DOHH2 (cell line): Measurements from ENCODE around the gene TBC1D22A.
"Not testable (repeated sequence)": the region's sequence is repeated elsewhere in the genome, so short reads cannot be mapped to it uniquely, and the experiment has no call there.

ENCODE experiments used
- H3F3A ChIP-seq: fragments of 200-600 bp; sonication (generic), shearing (Covaris generic); 2 replicates; pipeline ENCODE4 v1.6.0; 2016; ENCODE audit warnings: antibody characterized with exemption, mild to moderate bottlenecking; ENCODE audit not compliant: control insufficient read depth, insufficient read depth
- H3K27ac ChIP-seq: fragments of 200-600 bp; sonication (generic); 2 replicates; pipeline ENCODE4 v1.5.1; 2014; ENCODE audit warnings: low read depth, mild to moderate bottlenecking, low read length, moderate library complexity
- H3K27me3 ChIP-seq: fragments of 200-600 bp; sonication (generic); 2 replicates; pipeline ENCODE4 v1.6.1; 2014; ENCODE audit warnings: mild to moderate bottlenecking, low read length, mixed read lengths; ENCODE audit not compliant: control insufficient read depth
- H3K36me3 ChIP-seq: fragments of 200-600 bp; sonication (generic); 2 replicates; pipeline ENCODE4 v1.6.1; 2014; ENCODE audit warnings: mild to moderate bottlenecking, low read length, moderate library complexity, mixed read lengths; ENCODE audit not compliant: control insufficient read depth
- H3K4me1 ChIP-seq: fragments of 200-600 bp; sonication (generic); 2 replicates; pipeline ENCODE4 v1.6.1; 2014; ENCODE audit warnings: mild to moderate bottlenecking, low read length, mixed read lengths; ENCODE audit not compliant: control insufficient read depth
- H3K4me2 ChIP-seq: fragments of 200-600 bp; sonication (generic); 2 replicates; pipeline ENCODE4 v1.6.0; 2014; ENCODE audit warnings: mild to moderate bottlenecking, low read length, moderate library complexity
- H3K4me3 ChIP-seq: fragments of 200-600 bp; sonication (generic); 2 replicates; pipeline ENCODE4 v1.5.1; 2014; ENCODE audit warnings: mild to moderate bottlenecking, low read length, mixed read lengths
- H3K79me2 ChIP-seq: fragments of 200-600 bp; sonication (generic); 2 replicates; pipeline ENCODE4 v1.6.1; 2014; ENCODE audit warnings: mild to moderate bottlenecking, low read length, mixed read lengths; ENCODE audit not compliant: control insufficient read depth
- H3K9me2 ChIP-seq: fragments of 200-600 bp; sonication (generic); replicated peaks from 2 replicates; pipeline ENCODE4 v1.6.1; 2014; ENCODE audit warnings: mild to moderate bottlenecking, low read length, mixed read lengths; ENCODE audit not compliant: control insufficient read depth
- H3K9me3 ChIP-seq: fragments of 200-600 bp; sonication (generic); 2 replicates; pipeline ENCODE4 v1.6.1; 2014; ENCODE audit warnings: antibody characterized with exemption, low read length, mixed read lengths; ENCODE audit not compliant: control insufficient read depth, insufficient read depth
- H4K20me1 ChIP-seq: fragments of 200-600 bp; sonication (generic); 2 replicates; pipeline ENCODE4 v1.6.0; 2014; ENCODE audit warnings: low read depth, mild to moderate bottlenecking, antibody characterized with exemption, low read length, moderate library complexity; ENCODE audit not compliant: control insufficient read depth, insufficient read depth
- EZH2phosphoT487 ChIP-seq: fragments of 200-600 bp; sonication (generic); IDR thresholded peaks from 2 replicates; pipeline ENCODE4 v1.6.1; 2017; ENCODE audit warnings: borderline replicate concordance, mild to moderate bottlenecking, antibody characterized with exemption, low read length, moderate library complexity, mixed read lengths
- TF ChIP-seq, protein P1 (sequence below): fragments of 200-600 bp; sonication (generic); IDR thresholded peaks from one replicate; pipeline ENCODE4 v1.5.1; 2014; ENCODE audit warnings: antibody characterized with exemption, mild to moderate bottlenecking, low read depth, low read length; ENCODE audit not compliant: poor library complexity, severe bottlenecking

TBC1D22A gene

DNA sequence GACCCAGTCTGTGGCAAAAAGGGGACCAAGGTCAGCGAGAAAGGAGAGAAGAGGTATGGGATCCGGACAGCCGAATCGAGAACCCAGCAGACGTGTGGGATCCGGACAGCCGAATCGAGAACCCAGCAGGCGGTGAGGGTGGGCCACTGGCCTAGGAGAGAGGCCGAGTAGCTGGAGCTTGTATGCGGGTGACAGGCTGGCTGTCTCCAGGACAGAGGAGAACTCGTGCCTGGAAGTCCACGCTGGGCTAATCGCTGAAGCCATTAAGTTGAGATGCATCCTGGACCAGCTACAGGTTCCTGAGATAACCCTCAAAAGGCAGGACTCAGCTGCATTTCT, 30.4 kb upstream of the TBC1D22A start:
- H3K79me2 ChIP-seq = peaks cover 81% of the 10 kb centered on the region
- H3K27me3 ChIP-seq = no peaks in the 10 kb centered on the region
- TF ChIP-seq, protein P1, sequence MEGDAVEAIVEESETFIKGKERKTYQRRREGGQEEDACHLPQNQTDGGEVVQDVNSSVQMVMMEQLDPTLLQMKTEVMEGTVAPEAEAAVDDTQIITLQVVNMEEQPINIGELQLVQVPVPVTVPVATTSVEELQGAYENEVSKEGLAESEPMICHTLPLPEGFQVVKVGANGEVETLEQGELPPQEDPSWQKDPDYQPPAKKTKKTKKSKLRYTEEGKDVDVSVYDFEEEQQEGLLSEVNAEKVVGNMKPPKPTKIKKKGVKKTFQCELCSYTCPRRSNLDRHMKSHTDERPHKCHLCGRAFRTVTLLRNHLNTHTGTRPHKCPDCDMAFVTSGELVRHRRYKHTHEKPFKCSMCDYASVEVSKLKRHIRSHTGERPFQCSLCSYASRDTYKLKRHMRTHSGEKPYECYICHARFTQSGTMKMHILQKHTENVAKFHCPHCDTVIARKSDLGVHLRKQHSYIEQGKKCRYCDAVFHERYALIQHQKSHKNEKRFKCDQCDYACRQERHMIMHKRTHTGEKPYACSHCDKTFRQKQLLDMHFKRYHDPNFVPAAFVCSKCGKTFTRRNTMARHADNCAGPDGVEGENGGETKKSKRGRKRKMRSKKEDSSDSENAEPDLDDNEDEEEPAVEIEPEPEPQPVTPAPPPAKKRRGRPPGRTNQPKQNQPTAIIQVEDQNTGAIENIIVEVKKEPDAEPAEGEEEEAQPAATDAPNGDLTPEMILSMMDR = no peak
- TF ChIP-seq EZH2phosphoT487 = no peak
- H3K9me3 ChIP-seq = no peaks in the 10 kb centered on the region
- H4K20me1 ChIP-seq = peaks cover 17% of the 10 kb centered on the region; the same call in 1 of the 2 replicates
- peaks cover 19% of the 10 kb centered on the region for H3K36me3 ChIP-seq
- H3K4me2 ChIP-seq = no peak overlapping the region
- H3K4me1 ChIP-seq = peaks cover 40% of the 10 kb centered on the region
- H3F3A ChIP-seq = peaks cover 3% of the 10 kb centered on the region; the same call in 1 of the 2 replicates
- H3K27ac ChIP-seq = no peak overlapping the region
- no peaks in the 10 kb centered on the region for H3K9me2 ChIP-seq
- no peak overlapping the region for H3K4me3 ChIP-seq

DNA sequence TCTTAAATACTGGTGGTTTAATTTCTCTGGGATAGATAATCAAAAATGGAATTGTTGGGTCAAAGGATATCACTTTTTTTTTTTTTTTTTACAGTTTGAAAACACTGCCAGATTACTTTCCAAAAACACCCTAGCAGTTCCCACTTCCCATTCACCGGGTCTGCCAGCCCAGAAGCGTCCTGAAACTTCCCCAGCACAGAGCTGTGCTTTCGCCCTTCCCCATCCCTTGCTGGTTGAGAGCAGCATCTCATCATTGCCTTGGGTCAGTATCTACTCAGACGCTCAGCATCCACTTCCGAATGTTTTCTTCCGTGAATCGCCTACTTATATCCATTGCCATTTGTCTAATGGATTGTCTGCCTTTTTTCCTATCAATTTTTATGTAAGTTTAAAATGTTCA, 29.9 kb upstream of the TBC1D22A start:
- H3K4me1 ChIP-seq = peaks cover 38% of the 10 kb centered on the region
- H3K4me2 ChIP-seq = no peak overlapping the region
- H3K27me3 ChIP-seq = no peaks in the 10 kb centered on the region
- H3F3A ChIP-seq = peaks cover 3% of the 10 kb centered on the region; the same call in 1 of the 2 replicates
- TF ChIP-seq, protein P1 = no peak
- TF ChIP-seq EZH2phosphoT487 = no peak
- no peak overlapping the region for H3K4me3 ChIP-seq
- H4K20me1 ChIP-seq = peaks cover 17% of the 10 kb centered on the region; the same call in 1 of the 2 replicates
- H3K27ac ChIP-seq = no peak overlapping the region
- H3K9me2 ChIP-seq = no peaks in the 10 kb centered on the region
- no peaks in the 10 kb centered on the region for H3K9me3 ChIP-seq
- H3K36me3 ChIP-seq = peaks cover 19% of the 10 kb centered on the region
- peaks cover 86% of the 10 kb centered on the region for H3K79me2 ChIP-seq

DNA sequence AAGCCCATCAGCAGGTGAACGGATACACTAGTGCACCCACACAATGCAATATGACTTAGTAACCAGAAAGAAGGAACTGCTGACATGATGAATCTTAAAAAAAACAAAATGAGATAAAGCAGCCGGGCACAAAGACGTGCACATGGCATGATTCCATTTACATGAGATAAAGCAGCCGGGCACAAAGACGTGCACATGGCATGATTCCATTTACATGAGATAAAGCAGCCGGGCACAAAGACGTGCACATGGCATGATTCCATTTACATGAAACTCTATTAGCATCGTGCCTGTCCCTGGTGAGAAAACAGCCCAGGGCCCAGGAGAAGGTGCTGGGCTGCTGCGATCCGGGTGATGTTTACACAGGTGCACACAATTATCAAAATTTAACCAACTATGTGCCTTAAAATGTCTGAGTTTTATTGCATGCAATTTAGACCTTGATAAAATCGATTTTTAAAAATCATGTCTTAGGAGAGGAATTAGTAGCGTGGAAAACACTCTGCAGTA, 28.2 kb upstream of the TBC1D22A start:
- not testable (repeated sequence) for H3K9me2 ChIP-seq, H3K27me3 ChIP-seq, H3F3A ChIP-seq, H3K9me3 ChIP-seq
- Histone ChIP-seq H3K4me3 (peak overlapping the region; percentile 90), H4K20me1 (peaks cover 12% of the 10 kb centered on the region; the same call in 1 of the 2 replicates), H3K27ac (peak overlapping the region; percentile 74), H3K4me2 (peak overlapping the region; percentile 92), H3K79me2 (peaks cover 74% of the 10 kb centered on the region), H3K36me3 (peaks cover 19% of the 10 kb centered on the region), H3K4me1 (peaks cover 46% of the 10 kb centered on the region)

- Histone ChIP-seq H3K79me2 (peaks cover 70% of the 10 kb centered on the region), H4K20me1 (peaks cover 12% of the 10 kb centered on the region; the same call in 1 of the 2 replicates), H3K4me2 (peak overlapping the region; percentile 92), H3K4me3 (peak overlapping the region; percentile 90), H3K27ac (peak overlapping the region; percentile 74), H3F3A (peaks cover 3% of the 10 kb centered on the region; the same call in 1 of the 2 replicates), H3K27me3 (0 out of 2 replicates have a peak, but pooled peaks cover 2% of the 10 kb centered on the region), H3K9me2 (no peaks in the 10 kb centered on the region), H3K9me3 (no peaks in the 10 kb centered on the region), H3K4me1 (peaks cover 46% of the 10 kb centered on the region), H3K36me3 (peaks cover 15% of the 10 kb centered on the region)
- no peak for TF ChIP-seq EZH2phosphoT487
- TF ChIP-seq, protein P1 = no peak
Observed at GRCh38 chr22:46734830-46735453, 27.5 kb upstream of the TBC1D22A start.
